UCSD-AML1 (cell line): ENCODE data around the gene PIGT.
"Not testable (repeated sequence)": the region's sequence is repeated elsewhere in the genome, so short reads cannot be mapped to it uniquely, and the experiment has no call there.

Experiments
- DNase-seq: peaks from one replicate; lab custom pipeline; 2025; ENCODE audit not compliant: unreplicated experiment; lab: John Stamatoyannopoulos, UW

The PIGT gene

GRCh38 chr20:45462711-45463509 lies 47.0 kb downstream of the PIGT start:
- DNase-seq, result no peak

GRCh38 chr20:45463709-45464108 lies 47.8 kb downstream of the PIGT start:
- DNase-seq, result no peak

- no peak for DNase-seq
These were observed 49.7 kb downstream of the PIGT start for GRCh38 chr20:45465491-45466266.

GRCh38 chr20:45467172-45467571 lies 51.2 kb downstream of the PIGT start:
- no peak for DNase-seq

- DNase-seq, result no peak
These were observed 51.9 kb downstream of the PIGT start for GRCh38 chr20:45467861-45468260.

GRCh38 chr20:45469336-45470261 lies 53.7 kb downstream of the PIGT start, which contains the start of gene WFDC2:
WFDC2 (plus strand) TSS chr20:45469753; CDS start chr20:45469782, 29 bp downstream.
- DNase-seq, result no peak

GRCh38 chr20:45470262-45470931 lies 54.5 kb downstream of the PIGT start:
- DNase-seq, result no peak

- no peak for DNase-seq
These were observed 55.0 kb downstream of the PIGT start for GRCh38 chr20:45470937-45471336.

GRCh38 chr20:45472286-45472685 lies 56.3 kb downstream of the PIGT start:
- not testable (repeated sequence) for DNase-seq
